Thyroid gland (tissue), 4 donors: ENCODE results near the gene EMID1.

ENCODE experiments used
- CTCF ChIP-seq, 6 experiments: fragments of 200-600 bp in 3 of 6; fragments of 450-650 bp in 3 of 6; sonication (generic) in 3 of 6; IDR thresholded peaks; one replicate each; pipeline ENCODE4 v1.5.1; 2016 to 2019; ENCODE audit warnings: antibody characterized with exemption in 6 of 6, mild to moderate bottlenecking in 2 of 6, inconsistent platforms in 1 of 6, moderate library complexity in 1 of 6
- POLR2A ChIP-seq, 2 donors: fragments of 450-650 bp; IDR thresholded peaks; one replicate each; pipeline ENCODE4 v1.6.1; 2017; ENCODE audit warnings: antibody characterized with exemption in 2 of 2, mild to moderate bottlenecking in 2 of 2, moderate library complexity in 1 of 2

- TF ChIP-seq POLR2A (IDR thresholded peaks at IDR 0.05) (no peak), CTCF (IDR thresholded peaks at IDR 0.05) (no peak)
These were observed 47.7 kb upstream of the EMID1 start for GRCh38 chr22:29157759-29158535.
